H1 (cell line): Measurements from ENCODE around the gene TUBB8. TPM values are rescaled to one million over a fixed set of nuclear protein-coding genes. Genes with fewer than 3 reads are reported as not detected.
"Not testable (repeated sequence)": the region's sequence is repeated elsewhere in the genome, so short reads cannot be mapped to it uniquely, and the experiment has no call there.

Experiments used
- CTCF ChIA-PET: fragments of 300-600 bp; sonication (Branson Sonifier 250); formaldehyde crosslinking; loops from one replicate; lab custom pipeline; 2021; ENCODE audit not compliant: partially characterized antibody; lab: Charles Lee
- POLR2A ChIA-PET: fragments of 300-600 bp; sonication (Branson Sonifier 250); formaldehyde crosslinking; loops from one replicate; lab custom pipeline; 2021; ENCODE audit warnings: inconsistent platforms; ENCODE audit not compliant: partially characterized antibody; lab: Charles Lee
- DNase-seq, 2 experiments: peaks; one replicate each; pipeline versions ENCODE4 v3.0.0 to v3.0.0-alpha.2; 2010 to 2022; ENCODE audit warnings: low spot score in 2 of 2, low read depth in 1 of 2, mixed read lengths in 1 of 2
- FAIRE-seq: peaks from 2 replicates; lab custom pipeline; 2011; peaks lifted over from hg19 to GRCh38; lab: Jason Lieb, UNC
- H2AFZ ChIP-seq: 2 replicates; pipeline ENCODE4 v1.8.1; 2012; ENCODE audit warnings: low read length, inconsistent platforms
- H2AK5ac ChIP-seq: 2 replicates; pipeline ENCODE4 v1.6.1; 2013; ENCODE audit warnings: low read depth, low read length
- H2BK120ac ChIP-seq: replicated peaks from 2 replicates; pipeline ENCODE3; 2013; ENCODE audit warnings: low read depth, low read length, inconsistent platforms
- H2BK12ac ChIP-seq: 2 replicates; pipeline ENCODE4 v1.6.1; 2013; ENCODE audit warnings: low read depth, low read length
- H2BK15ac ChIP-seq: 2 replicates; pipeline ENCODE4 v1.6.1; 2013; ENCODE audit warnings: low read length
- H2BK20ac ChIP-seq: 2 replicates; pipeline ENCODE4 v1.6.1; 2013; ENCODE audit warnings: low read length
- H2BK5ac ChIP-seq: 2 replicates; pipeline ENCODE4 v1.6.1; 2013; ENCODE audit warnings: low read depth, low read length
- H3K14ac ChIP-seq: 2 replicates; pipeline ENCODE4 v1.6.1; 2013; ENCODE audit warnings: inconsistent platforms; ENCODE audit not compliant: insufficient read length
- H3K18ac ChIP-seq: 2 replicates; pipeline ENCODE4 v1.6.1; 2013; ENCODE audit warnings: low read length; ENCODE audit errors: extremely low read depth
- H3K23ac ChIP-seq: 2 replicates; pipeline ENCODE4 v1.6.1; 2013; ENCODE audit warnings: inconsistent platforms; ENCODE audit not compliant: insufficient read length
- H3K23me2 ChIP-seq: 2 replicates; pipeline ENCODE4 v1.6.1; 2013; ENCODE audit warnings: low read depth, low read length
- H3K27ac ChIP-seq: 2 replicates; pipeline ENCODE4 v1.6.1; 2011; ENCODE audit warnings: low read depth, low read length, inconsistent platforms
- H3K27me3 ChIP-seq, 4 experiments: replicated peaks in 1 of 4; 1 replicate in 1 of 4; 2 replicates in 3 of 4; pipeline versions ENCODE4 v1.6.1 to v1.8.1; 2011 to 2013; ENCODE audit warnings: low read length in 3 of 4, mild to moderate bottlenecking in 3 of 4, inconsistent platforms in 2 of 4, mixed read lengths in 2 of 4, moderate library complexity in 1 of 4; ENCODE audit not compliant: control insufficient read depth in 3 of 4, insufficient read depth in 3 of 4; ENCODE audit errors: extremely low read depth in 1 of 4
- H3K36me3 ChIP-seq, 4 experiments: 2 replicates each; pipeline versions ENCODE4 v1.6.1 to v1.8.1; 2011 to 2013; ENCODE audit warnings: mild to moderate bottlenecking in 4 of 4, low read length in 3 of 4, moderate library complexity in 2 of 4, control low read depth in 1 of 4, inconsistent platforms in 1 of 4; ENCODE audit not compliant: insufficient read depth in 4 of 4, control insufficient read depth in 2 of 4
- H3K4ac ChIP-seq: replicated peaks from 2 replicates; pipeline ENCODE3; 2013; ENCODE audit warnings: low read length, low read depth, mixed read lengths, inconsistent platforms; ENCODE audit not compliant: insufficient read length
- H3K4me1 ChIP-seq, 4 experiments: replicated peaks in 1 of 4; 1 replicate in 1 of 4; 2 replicates in 3 of 4; pipeline versions ENCODE4 v1.6.1 to v1.8.1; 2011 to 2013; ENCODE audit warnings: low read length in 3 of 4, inconsistent platforms in 2 of 4, mixed read lengths in 1 of 4; ENCODE audit not compliant: insufficient read depth in 4 of 4, control insufficient read depth in 3 of 4
- H3K4me2 ChIP-seq, 2 experiments: 2 replicates each; pipeline versions ENCODE4 v1.6.1 to v1.8.1; 2011 to 2013; ENCODE audit warnings: low read depth in 2 of 2, low read length in 2 of 2, control low read depth in 1 of 2, inconsistent platforms in 1 of 2, mild to moderate bottlenecking in 1 of 2; ENCODE audit not compliant: insufficient read depth in 1 of 2
- H3K4me3 ChIP-seq, 4 experiments: fragments of 200-600, 300-600 bp in 1 of 4; sonication (generic), shearing (Covaris generic), sonication (Bioruptor Twin) in 1 of 4; 2 replicates each; pipeline versions ENCODE4 v1.5.1 to v1.8.1; 2011 to 2016; ENCODE audit warnings: low read length in 4 of 4, low read depth in 3 of 4, control low read depth in 2 of 4, inconsistent platforms in 2 of 4, mild to moderate bottlenecking in 2 of 4, mixed read lengths in 1 of 4, moderate library complexity in 1 of 4; ENCODE audit not compliant: insufficient read depth in 2 of 4; ENCODE audit errors: extremely low read depth in 1 of 4
- H3K56ac ChIP-seq: replicated peaks from 2 replicates; pipeline ENCODE3; 2013; ENCODE audit warnings: low read depth, mild to moderate bottlenecking, mixed read lengths, low read length, inconsistent platforms; ENCODE audit not compliant: insufficient read length
- H3K79me1 ChIP-seq: 2 replicates; pipeline ENCODE4 v1.6.1; 2013; ENCODE audit warnings: low read depth, low read length, control low read depth
- H3K79me2 ChIP-seq, 2 experiments: 2 replicates each; pipeline versions ENCODE4 v1.6.1 to v1.8.1; 2012 to 2013; ENCODE audit warnings: low read length in 2 of 2, mild to moderate bottlenecking in 2 of 2, inconsistent platforms in 1 of 2; ENCODE audit not compliant: insufficient read depth in 2 of 2, control insufficient read depth in 1 of 2
- H3K9ac ChIP-seq, 4 experiments: replicated peaks in 1 of 4; 1 replicate in 1 of 4; 2 replicates in 3 of 4; pipeline versions ENCODE4 v1.6.1 to v1.8.1; 2011 to 2013; ENCODE audit warnings: low read depth in 3 of 4, low read length in 3 of 4, control low read depth in 2 of 4, mild to moderate bottlenecking in 2 of 4, moderate library complexity in 2 of 4, inconsistent platforms in 1 of 4; ENCODE audit errors: extremely low read depth in 1 of 4
- H3K9me3 ChIP-seq, 2 experiments: 2 replicates each; pipeline versions ENCODE4 v1.6.1 to v1.8.1; 2012 to 2013; ENCODE audit warnings: mild to moderate bottlenecking in 2 of 2, moderate library complexity in 2 of 2, control low read depth in 1 of 2, inconsistent platforms in 1 of 2, low read depth in 1 of 2, low read length in 1 of 2, mixed read lengths in 1 of 2; ENCODE audit not compliant: insufficient read depth in 2 of 2
- H4K20me1 ChIP-seq, 2 experiments: replicated peaks in 1 of 2; 2 replicates each; pipeline versions ENCODE3 to v1.8.1; 2011 to 2013; ENCODE audit warnings: inconsistent platforms in 2 of 2, low read length in 2 of 2, mild to moderate bottlenecking in 1 of 2; ENCODE audit not compliant: insufficient read depth in 2 of 2, control insufficient read depth in 1 of 2
- H4K5ac ChIP-seq: 2 replicates; pipeline ENCODE4 v1.6.1; 2013; ENCODE audit warnings: low read length, low read depth, mixed read lengths, inconsistent platforms; ENCODE audit not compliant: insufficient read length
- H4K8ac ChIP-seq: 2 replicates; pipeline ENCODE4 v1.8.0; 2013; ENCODE audit warnings: mild to moderate bottlenecking, moderate library complexity, low read length, inconsistent platforms; ENCODE audit not compliant: insufficient read depth; ENCODE audit errors: extremely low read depth
- H4K91ac ChIP-seq: replicated peaks from 2 replicates; pipeline ENCODE3; 2013; ENCODE audit warnings: low read length, mixed read lengths, inconsistent platforms; ENCODE audit not compliant: insufficient read length
- WGBS, 2 experiments: shearing (Covaris generic) in 1 of 2; methylation state at CpG; one replicate each; pipeline versions ENCODE4 v1.1.6 to v1.1.7; 2013 to 2015; ENCODE audit warnings: low lambda C conversion rate in 2 of 2, mixed read lengths in 2 of 2, inconsistent platforms in 1 of 2, low coverage in 1 of 2, missing lambda C conversion rate in 1 of 2; ENCODE audit not compliant: insufficient replicate concordance in 2 of 2, insufficient coverage in 1 of 2, insufficient read length in 1 of 2; ENCODE audit errors: extremely low coverage in 1 of 2, missing lambda C conversion rate in 1 of 2; 5-methylcytosine and 5-hydroxymethylcytosine counted together
- polyA plus RNA-seq, 7 experiments: library from polyadenylated mRNA; depleted of rRNA in 3 of 7; stranded (reverse) in 5 of 7; unstranded in 2 of 7; fragments of >200 nt in 5 of 7; fragments of 200-250 nt in 2 of 7; gene quantifications; 1 replicate in 5 of 7; 2 replicates in 1 of 7; 4 replicates in 1 of 7; pipeline versions ENCODE4 v1.2.1 to v1.2.3, GENCODE V29; 2011 to 2013; ENCODE audit warnings: missing spikeins in 2 of 7, mixed read lengths in 2 of 7
- total RNA-seq: library from RNA; stranded (reverse); fragmentation: NEBNext Ultra II Directional; extraction: Animal tissue kit (Norgen Biotek cat#: 25700); gene quantifications from 2 replicates; pipeline ENCODE4 v1.2.1, GENCODE V29; 2021

Gene TUBB8
- total and polyA plus RNA-seq, 2 of the 8 experiments (the other 6 are each of a cell fraction or from before 2014, with no cell fraction given) = 1.4 to 1.5 TPM

- H3K23ac ChIP-seq, H3K14ac ChIP-seq, H3K27ac ChIP-seq, H3K4me3 ChIP-seq, H2BK5ac ChIP-seq, H3K36me3 ChIP-seq, H4K91ac ChIP-seq, H3K79me2 ChIP-seq, H2BK20ac ChIP-seq, POLR2A ChIA-PET, H4K8ac ChIP-seq, H4K5ac ChIP-seq, H3K23me2 ChIP-seq, H3K4me1 ChIP-seq, FAIRE-seq, CTCF ChIA-PET, H3K79me1 ChIP-seq, H2AFZ ChIP-seq, H3K9me3 ChIP-seq, H3K4ac ChIP-seq, H4K20me1 ChIP-seq, H3K56ac ChIP-seq, H2BK120ac ChIP-seq, H3K4me2 ChIP-seq, H3K27me3 ChIP-seq, H2AK5ac ChIP-seq, H2BK15ac ChIP-seq, H2BK12ac ChIP-seq, H3K18ac ChIP-seq, H3K9ac ChIP-seq: not testable (repeated sequence)
- peak in 1 of 2 experiments; percentile 55 for DNase-seq
- no CpG with 5 or more reads among the region's 42 CpGs for WGBS, 2 experiments
Measured at GRCh38 chr10:10261-10971, 38.7 kb downstream of the TUBB8 start.

Other genes with a start within 250 kb of the TUBB8 start
- 24.3 and 26.6 TPM in 2 replicates for gene ZMYND11, start 86.2 kb upstream of the TUBB8 start, total RNA-seq
- 4.4 and 7.5 TPM in 2 replicates for gene ZMYND11, start 86.2 kb upstream of the TUBB8 start, polyA plus RNA-seq (2011; rRNA removed)